ENCODE data around the gene SYT1. TPM values are rescaled to one million over a fixed set of nuclear protein-coding genes. Genes with fewer than 3 reads are reported as not detected.

Gene SYT1
- total and polyA plus RNA-seq, 2 of the 8 experiments (the other 6 are each of a cell fraction or from before 2014, with no cell fraction given), result 11.0 to 34.6 TPM

DNA sequence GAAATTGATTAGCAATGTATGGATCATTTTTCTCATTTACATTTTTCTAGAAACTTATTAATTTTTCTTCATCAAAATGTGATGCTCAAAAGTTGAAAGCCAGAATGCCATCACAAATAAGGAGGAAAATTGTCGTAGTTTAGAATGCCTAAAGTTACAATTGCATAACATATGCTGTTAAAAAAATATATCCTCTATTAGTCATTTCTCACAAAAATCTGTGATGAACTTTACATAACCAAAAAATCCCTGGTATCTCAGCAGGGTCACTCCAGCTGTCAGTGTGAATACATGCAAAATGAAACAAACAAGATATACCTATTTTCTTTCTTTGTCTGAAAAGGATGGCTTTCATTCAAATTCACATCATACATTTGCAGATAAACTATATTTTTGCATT, 467.3 kb downstream of the SYT1 start:
- Histone ChIP-seq H2BK20ac (ENCODE audit: low read length) (no peak overlapping the region), H3K9ac (replicated peaks in 1 of 4; ENCODE audit: extremely low read depth in 1 of 4, low read depth in 3 of 4, low read length in 3 of 4) (no peak overlapping the region), H2AK5ac (ENCODE audit: low read depth, low read length) (no peak overlapping the region), H2AFZ (ENCODE audit: low read length) (no peak overlapping the region), H4K20me1 (replicated peaks in 1 of 2; ENCODE audit: control insufficient read depth in 1 of 2, insufficient read depth in 2 of 2, low read length in 2 of 2) (no peaks in the 10 kb centered on the region), H2BK12ac (ENCODE audit: low read depth, low read length) (no peak overlapping the region), H3K23ac (ENCODE audit: insufficient read length) (no peak overlapping the region), H3K79me1 (ENCODE audit: low read depth, low read length) (no peaks in the 10 kb centered on the region), H3K56ac (replicated peaks; ENCODE audit: insufficient read length, low read depth, low read length) (no peak overlapping the region), H3K14ac (ENCODE audit: insufficient read length) (no peak overlapping the region), H3K36me3 (ENCODE audit: control insufficient read depth in 2 of 4, insufficient read depth in 4 of 4, low read length in 3 of 4) (no peaks in the 10 kb centered on the region), H2BK15ac (ENCODE audit: low read length) (no peak overlapping the region), H2BK120ac (replicated peaks; ENCODE audit: low read depth, low read length) (no peak overlapping the region), H3K9me3 (ENCODE audit: insufficient read depth in 2 of 2, low read depth in 1 of 2, low read length in 1 of 2) (no peaks in the 10 kb centered on the region), H3K4me2 (ENCODE audit: insufficient read depth in 1 of 2, low read depth in 2 of 2, low read length in 2 of 2) (no peak overlapping the region), H4K8ac (ENCODE audit: extremely low read depth, insufficient read depth, low read length) (no peak overlapping the region), H3K23me2 (ENCODE audit: low read depth, low read length) (no peaks in the 10 kb centered on the region; the same call in 1 of the 2 replicates), H3K79me2 (ENCODE audit: control insufficient read depth in 1 of 2, insufficient read depth in 2 of 2, low read length in 2 of 2) (no peaks in the 10 kb centered on the region), H3K27ac (ENCODE audit: low read depth, low read length) (no peak overlapping the region), H3K27me3 (replicated peaks in 1 of 4; ENCODE audit: control insufficient read depth in 3 of 4, extremely low read depth in 1 of 4, insufficient read depth in 3 of 4, low read length in 3 of 4) (peaks cover 0 to 2% (median 0%) of the 10 kb centered on the region in 4 experiments; a peak in 1 of 7 replicates), H3K18ac (ENCODE audit: extremely low read depth, low read length) (no peak overlapping the region), H3K4ac (replicated peaks; ENCODE audit: insufficient read length, low read depth, low read length) (no peak overlapping the region), H3K4me1 (replicated peaks in 1 of 4; ENCODE audit: control insufficient read depth in 3 of 4, insufficient read depth in 4 of 4, low read length in 3 of 4) (peaks cover 0 to 6% (median 3%) of the 10 kb centered on the region in 4 experiments; a peak in 4 of 7 replicates), H4K91ac (replicated peaks; ENCODE audit: insufficient read length, low read length) (no peak overlapping the region), H2BK5ac (ENCODE audit: low read depth, low read length) (no peak overlapping the region), H4K5ac (ENCODE audit: insufficient read length, low read depth, low read length) (no peak overlapping the region), H3K4me3 (ENCODE audit: extremely low read depth in 1 of 4, insufficient read depth in 2 of 4, low read depth in 3 of 4, low read length in 4 of 4) (no peak overlapping the region)
- CTCF ChIA-PET (ENCODE audit: partially characterized antibody), result no interaction called here
- 96% methylated on average over 1 of the region's 1 CpG; no CpG with 5 or more reads in 1 of the 2 experiments for WGBS, 2 experiments (ENCODE audit: extremely low coverage in 1 of 2, insufficient coverage in 1 of 2, insufficient read length in 1 of 2, insufficient replicate concordance in 2 of 2, low coverage in 1 of 2, low lambda C conversion rate in 2 of 2, missing lambda C conversion rate in 1 of 2)
- POLR2A ChIA-PET (ENCODE audit: partially characterized antibody), result no interaction called here
- FAIRE-seq, result no peak
- no peak for DNase-seq (ENCODE audit: low read depth in 1 of 2, low spot score in 2 of 2)
- no peak for TF ChIP-seq CTBP2 (IDR thresholded peaks at IDR 0.05; ENCODE audit: borderline replicate concordance, insufficient read depth, insufficient read length, low read length)

All from H1 (cell line).